ENCODE data around the gene NANP. TPM values are rescaled to one million over a fixed set of nuclear protein-coding genes. Genes with fewer than 3 reads are reported as not detected.
A peak's percentile ranks its signal among the peaks of the same experiment; 100 is the strongest.

NANP gene
- total and polyA plus RNA-seq, 2 of the 13 experiments (the other 11 are each of a cell fraction or from before 2014, with no cell fraction given), result 8.9 to 21.5 TPM

DNA sequence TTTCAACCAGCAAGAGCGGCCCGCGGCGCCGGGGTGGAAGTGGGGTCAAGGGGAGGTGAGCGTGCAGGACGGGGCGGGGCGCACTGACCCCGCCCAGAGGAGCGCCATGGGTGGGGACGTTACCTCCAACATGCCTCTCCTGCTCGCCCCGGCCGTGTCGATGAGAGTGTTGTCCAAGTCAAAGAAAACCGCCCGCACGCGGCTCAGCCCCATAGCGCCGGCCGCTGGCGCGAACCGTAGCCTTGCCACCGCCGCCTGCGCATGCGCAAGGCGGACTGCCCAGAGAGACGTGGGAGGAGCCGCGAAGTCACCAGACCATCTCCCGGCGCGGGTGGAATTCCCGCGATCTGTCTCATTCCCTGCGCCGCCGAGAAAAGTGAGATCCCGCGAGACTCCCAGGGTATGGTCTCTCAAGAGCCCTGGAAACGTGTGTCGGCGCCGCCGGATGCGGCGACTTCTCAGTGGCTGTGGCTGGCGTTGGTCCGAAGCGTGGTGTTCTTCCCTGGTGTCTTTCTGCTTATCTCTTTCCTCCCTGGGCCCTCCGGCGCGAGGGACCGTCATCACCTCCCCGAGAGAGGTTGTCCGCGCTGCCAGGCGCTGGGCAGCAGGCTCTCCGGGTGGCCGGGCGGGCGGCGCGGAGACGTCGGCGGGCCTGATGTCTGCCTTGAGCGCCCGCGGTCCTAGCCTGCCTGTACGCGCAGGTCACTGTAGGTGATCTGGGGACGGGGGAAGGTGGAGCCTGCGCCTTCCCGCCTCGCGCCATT lies at the start of gene NANP (continued):
- TF ChIP-seq RARA (CRISPR knock-in tag; IDR thresholded peaks at IDR 0.05) (peak; percentile 94), BRD4 (CRISPR knock-in tag; IDR thresholded peaks at IDR 0.05) (peak; percentile 96), FOXK1 (CRISPR knock-in tag; IDR thresholded peaks at IDR 0.05; ENCODE audit: borderline replicate concordance, low read depth) (peak; percentile 71; the same call in 1 of the 2 replicates), ZSCAN12 (CRISPR knock-in tag; IDR thresholded peaks at IDR 0.05) (peak; percentile 49; the same call in 1 of the 2 replicates), HES4 (CRISPR knock-in tag; IDR thresholded peaks at IDR 0.05; ENCODE audit: borderline replicate concordance) (peak; percentile 100), SAP130 (CRISPR knock-in tag; IDR thresholded peaks at IDR 0.05; ENCODE audit: low read depth) (peak; percentile 94), EP300 (IDR thresholded peaks at IDR 0.05; ENCODE audit: low read depth in 2 of 2, low read length in 2 of 2) (peak in 1 of 2 experiments; percentile 30; a peak in 2 of 4 replicates), EP300 (CRISPR knock-in tag; IDR thresholded peaks at IDR 0.05; ENCODE audit: borderline replicate concordance) (no peak; the same call in 1 of the 2 replicates), MIXL1 (CRISPR knock-in tag; IDR thresholded peaks at IDR 0.05) (peak; percentile 51; the same call in 1 of the 2 replicates), SUZ12 (IDR thresholded peaks at IDR 0.05; ENCODE audit: low read depth, low read length) (no peak)
- TF ChIP-seq, protein P1, sequence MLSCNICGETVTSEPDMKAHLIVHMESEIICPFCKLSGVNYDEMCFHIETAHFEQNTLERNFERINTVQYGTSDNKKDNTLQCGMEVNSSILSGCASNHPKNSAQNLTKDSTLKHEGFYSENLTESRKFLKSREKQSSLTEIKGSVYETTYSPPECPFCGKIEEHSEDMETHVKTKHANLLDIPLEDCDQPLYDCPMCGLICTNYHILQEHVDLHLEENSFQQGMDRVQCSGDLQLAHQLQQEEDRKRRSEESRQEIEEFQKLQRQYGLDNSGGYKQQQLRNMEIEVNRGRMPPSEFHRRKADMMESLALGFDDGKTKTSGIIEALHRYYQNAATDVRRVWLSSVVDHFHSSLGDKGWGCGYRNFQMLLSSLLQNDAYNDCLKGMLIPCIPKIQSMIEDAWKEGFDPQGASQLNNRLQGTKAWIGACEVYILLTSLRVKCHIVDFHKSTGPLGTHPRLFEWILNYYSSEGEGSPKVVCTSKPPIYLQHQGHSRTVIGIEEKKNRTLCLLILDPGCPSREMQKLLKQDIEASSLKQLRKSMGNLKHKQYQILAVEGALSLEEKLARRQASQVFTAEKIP (CRISPR knock-in tag; IDR thresholded peaks at IDR 0.05; ENCODE audit: borderline replicate concordance), result 0 out of 2 replicates have a peak, but pooled peaks have one; percentile 88
- TF ChIP-seq, protein P2, sequence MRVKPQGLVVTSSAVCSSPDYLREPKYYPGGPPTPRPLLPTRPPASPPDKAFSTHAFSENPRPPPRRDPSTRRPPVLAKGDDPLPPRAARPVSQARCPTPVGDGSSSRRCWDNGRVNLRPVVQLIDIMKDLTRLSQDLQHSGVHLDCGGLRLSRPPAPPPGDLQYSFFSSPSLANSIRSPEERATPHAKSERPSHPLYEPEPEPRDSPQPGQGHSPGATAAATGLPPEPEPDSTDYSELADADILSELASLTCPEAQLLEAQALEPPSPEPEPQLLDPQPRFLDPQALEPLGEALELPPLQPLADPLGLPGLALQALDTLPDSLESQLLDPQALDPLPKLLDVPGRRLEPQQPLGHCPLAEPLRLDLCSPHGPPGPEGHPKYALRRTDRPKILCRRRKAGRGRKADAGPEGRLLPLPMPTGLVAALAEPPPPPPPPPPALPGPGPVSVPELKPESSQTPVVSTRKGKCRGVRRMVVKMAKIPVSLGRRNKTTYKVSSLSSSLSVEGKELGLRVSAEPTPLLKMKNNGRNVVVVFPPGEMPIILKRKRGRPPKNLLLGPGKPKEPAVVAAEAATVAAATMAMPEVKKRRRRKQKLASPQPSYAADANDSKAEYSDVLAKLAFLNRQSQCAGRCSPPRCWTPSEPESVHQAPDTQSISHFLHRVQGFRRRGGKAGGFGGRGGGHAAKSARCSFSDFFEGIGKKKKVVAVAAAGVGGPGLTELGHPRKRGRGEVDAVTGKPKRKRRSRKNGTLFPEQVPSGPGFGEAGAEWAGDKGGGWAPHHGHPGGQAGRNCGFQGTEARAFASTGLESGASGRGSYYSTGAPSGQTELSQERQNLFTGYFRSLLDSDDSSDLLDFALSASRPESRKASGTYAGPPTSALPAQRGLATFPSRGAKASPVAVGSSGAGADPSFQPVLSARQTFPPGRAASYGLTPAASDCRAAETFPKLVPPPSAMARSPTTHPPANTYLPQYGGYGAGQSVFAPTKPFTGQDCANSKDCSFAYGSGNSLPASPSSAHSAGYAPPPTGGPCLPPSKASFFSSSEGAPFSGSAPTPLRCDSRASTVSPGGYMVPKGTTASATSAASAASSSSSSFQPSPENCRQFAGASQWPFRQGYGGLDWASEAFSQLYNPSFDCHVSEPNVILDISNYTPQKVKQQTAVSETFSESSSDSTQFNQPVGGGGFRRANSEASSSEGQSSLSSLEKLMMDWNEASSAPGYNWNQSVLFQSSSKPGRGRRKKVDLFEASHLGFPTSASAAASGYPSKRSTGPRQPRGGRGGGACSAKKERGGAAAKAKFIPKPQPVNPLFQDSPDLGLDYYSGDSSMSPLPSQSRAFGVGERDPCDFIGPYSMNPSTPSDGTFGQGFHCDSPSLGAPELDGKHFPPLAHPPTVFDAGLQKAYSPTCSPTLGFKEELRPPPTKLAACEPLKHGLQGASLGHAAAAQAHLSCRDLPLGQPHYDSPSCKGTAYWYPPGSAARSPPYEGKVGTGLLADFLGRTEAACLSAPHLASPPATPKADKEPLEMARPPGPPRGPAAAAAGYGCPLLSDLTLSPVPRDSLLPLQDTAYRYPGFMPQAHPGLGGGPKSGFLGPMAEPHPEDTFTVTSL (CRISPR knock-in tag; IDR thresholded peaks at IDR 0.05; ENCODE audit: borderline replicate concordance), result peak; percentile 83
- TF ChIP-seq, protein P3, sequence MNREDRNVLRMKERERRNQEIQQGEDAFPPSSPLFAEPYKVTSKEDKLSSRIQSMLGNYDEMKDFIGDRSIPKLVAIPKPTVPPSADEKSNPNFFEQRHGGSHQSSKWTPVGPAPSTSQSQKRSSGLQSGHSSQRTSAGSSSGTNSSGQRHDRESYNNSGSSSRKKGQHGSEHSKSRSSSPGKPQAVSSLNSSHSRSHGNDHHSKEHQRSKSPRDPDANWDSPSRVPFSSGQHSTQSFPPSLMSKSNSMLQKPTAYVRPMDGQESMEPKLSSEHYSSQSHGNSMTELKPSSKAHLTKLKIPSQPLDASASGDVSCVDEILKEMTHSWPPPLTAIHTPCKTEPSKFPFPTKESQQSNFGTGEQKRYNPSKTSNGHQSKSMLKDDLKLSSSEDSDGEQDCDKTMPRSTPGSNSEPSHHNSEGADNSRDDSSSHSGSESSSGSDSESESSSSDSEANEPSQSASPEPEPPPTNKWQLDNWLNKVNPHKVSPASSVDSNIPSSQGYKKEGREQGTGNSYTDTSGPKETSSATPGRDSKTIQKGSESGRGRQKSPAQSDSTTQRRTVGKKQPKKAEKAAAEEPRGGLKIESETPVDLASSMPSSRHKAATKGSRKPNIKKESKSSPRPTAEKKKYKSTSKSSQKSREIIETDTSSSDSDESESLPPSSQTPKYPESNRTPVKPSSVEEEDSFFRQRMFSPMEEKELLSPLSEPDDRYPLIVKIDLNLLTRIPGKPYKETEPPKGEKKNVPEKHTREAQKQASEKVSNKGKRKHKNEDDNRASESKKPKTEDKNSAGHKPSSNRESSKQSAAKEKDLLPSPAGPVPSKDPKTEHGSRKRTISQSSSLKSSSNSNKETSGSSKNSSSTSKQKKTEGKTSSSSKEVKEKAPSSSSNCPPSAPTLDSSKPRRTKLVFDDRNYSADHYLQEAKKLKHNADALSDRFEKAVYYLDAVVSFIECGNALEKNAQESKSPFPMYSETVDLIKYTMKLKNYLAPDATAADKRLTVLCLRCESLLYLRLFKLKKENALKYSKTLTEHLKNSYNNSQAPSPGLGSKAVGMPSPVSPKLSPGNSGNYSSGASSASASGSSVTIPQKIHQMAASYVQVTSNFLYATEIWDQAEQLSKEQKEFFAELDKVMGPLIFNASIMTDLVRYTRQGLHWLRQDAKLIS (CRISPR knock-in tag; IDR thresholded peaks at IDR 0.05), result peak; percentile 86; the same call in 1 of the 2 replicates
- TF ChIP-seq, protein P4, sequence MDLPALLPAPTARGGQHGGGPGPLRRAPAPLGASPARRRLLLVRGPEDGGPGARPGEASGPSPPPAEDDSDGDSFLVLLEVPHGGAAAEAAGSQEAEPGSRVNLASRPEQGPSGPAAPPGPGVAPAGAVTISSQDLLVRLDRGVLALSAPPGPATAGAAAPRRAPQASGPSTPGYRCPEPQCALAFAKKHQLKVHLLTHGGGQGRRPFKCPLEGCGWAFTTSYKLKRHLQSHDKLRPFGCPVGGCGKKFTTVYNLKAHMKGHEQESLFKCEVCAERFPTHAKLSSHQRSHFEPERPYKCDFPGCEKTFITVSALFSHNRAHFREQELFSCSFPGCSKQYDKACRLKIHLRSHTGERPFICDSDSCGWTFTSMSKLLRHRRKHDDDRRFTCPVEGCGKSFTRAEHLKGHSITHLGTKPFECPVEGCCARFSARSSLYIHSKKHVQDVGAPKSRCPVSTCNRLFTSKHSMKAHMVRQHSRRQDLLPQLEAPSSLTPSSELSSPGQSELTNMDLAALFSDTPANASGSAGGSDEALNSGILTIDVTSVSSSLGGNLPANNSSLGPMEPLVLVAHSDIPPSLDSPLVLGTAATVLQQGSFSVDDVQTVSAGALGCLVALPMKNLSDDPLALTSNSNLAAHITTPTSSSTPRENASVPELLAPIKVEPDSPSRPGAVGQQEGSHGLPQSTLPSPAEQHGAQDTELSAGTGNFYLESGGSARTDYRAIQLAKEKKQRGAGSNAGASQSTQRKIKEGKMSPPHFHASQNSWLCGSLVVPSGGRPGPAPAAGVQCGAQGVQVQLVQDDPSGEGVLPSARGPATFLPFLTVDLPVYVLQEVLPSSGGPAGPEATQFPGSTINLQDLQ (CRISPR knock-in tag; IDR thresholded peaks at IDR 0.05), result no peak; the same call in none of the 2 replicates

All from HepG2 (cell line).